Tibial nerve (tissue), 4 donors: ENCODE data around the gene C2orf92. TPM values are rescaled to one million over a fixed set of nuclear protein-coding genes. Genes with fewer than 3 reads are reported as not detected.

Source experiments
- DNase-seq, 2 donors: peaks; one replicate each; pipeline ENCODE4 v3.0.0-alpha.2; 2019; ENCODE audit warnings: low spot score in 2 of 2
- H3K27ac ChIP-seq, 4 donors: fragments of 200-600 bp; sonication (generic) in 3 of 4; one replicate each; pipeline ENCODE4 v1.5.1; 2017 to 2019; ENCODE audit warnings: mild to moderate bottlenecking in 1 of 4
- H3K27me3 ChIP-seq, 2 donors: fragments of 200-600 bp; sonication (generic) in 1 of 2; one replicate each; pipeline versions ENCODE4 v1.5.1 to v1.6.0; 2017 to 2019
- H3K36me3 ChIP-seq, 3 donors: fragments of 200-600 bp; sonication (generic); one replicate each; pipeline ENCODE4 v1.5.1; 2018 to 2019
- H3K4me1 ChIP-seq, 4 donors: fragments of 200-600 bp; sonication (generic) in 3 of 4; one replicate each; pipeline ENCODE4 v1.5.1; 2017 to 2019
- H3K4me3 ChIP-seq, 4 donors: fragments of 200-600 bp; sonication (generic) in 3 of 4; one replicate each; pipeline ENCODE4 v1.5.1; 2017 to 2019; ENCODE audit warnings: mild to moderate bottlenecking in 1 of 4, moderate library complexity in 1 of 4
- H3K9me3 ChIP-seq, 4 donors: fragments of 200-600 bp; sonication (generic) in 3 of 4; one replicate each; pipeline ENCODE4 v1.5.1; 2017 to 2019
- CTCF ChIP-seq, 5 experiments: fragments of 200-600 bp in 3 of 5; fragments of 450-650 bp in 2 of 5; sonication (generic) in 3 of 5; IDR thresholded peaks; one replicate each; pipeline ENCODE4 v1.5.1; 2016 to 2019; ENCODE audit warnings: antibody characterized with exemption in 5 of 5, mild to moderate bottlenecking in 3 of 5, moderate library complexity in 2 of 5
- EP300 ChIP-seq, 2 donors: sonication (generic); formaldehyde crosslinking; IDR thresholded peaks; one replicate each; pipeline ENCODE4 v1.6.1; 2017; ENCODE audit warnings: antibody characterized with exemption in 2 of 2, mild to moderate bottlenecking in 1 of 2
- POLR2A ChIP-seq, 2 donors: fragments of 450-650 bp; IDR thresholded peaks; one replicate each; pipeline ENCODE4 v1.6.1; 2017; ENCODE audit warnings: antibody characterized with exemption in 2 of 2, mild to moderate bottlenecking in 2 of 2, moderate library complexity in 2 of 2
- WGBS, 2 donors: methylation state at CpG; one replicate each; pipeline ENCODE4 v1.1.5; 2018; 5-methylcytosine and 5-hydroxymethylcytosine counted together
- total RNA-seq, 4 donors: library from RNA; depleted of rRNA; stranded (reverse); fragments of >200 nt; gene quantifications; one replicate each; pipeline ENCODE4 v1.1.0, GENCODE V29; 2016

Gene C2orf92
- total RNA-seq, 4 donors from 2014 or later: 4.5 to 65.1 (median 11.6) TPM

GRCh38 chr2:97712693-97713295, 43.3 kb downstream of the C2orf92 start:
- Histone ChIP-seq H3K4me3 (no peak overlapping the region), H3K9me3 (no peaks in the 10 kb centered on the region), H3K27me3 (no peaks in the 10 kb centered on the region), H3K36me3 (no peaks in the 10 kb centered on the region), H3K27ac (no peak overlapping the region), H3K4me1 (no peaks in the 10 kb centered on the region)
- 69 to 77% methylated on average over 11 of the region's 11 CpGs for WGBS, 2 donors
- no peak for DNase-seq
- TF ChIP-seq EP300 (IDR thresholded peaks at IDR 0.05) (no peak), POLR2A (IDR thresholded peaks at IDR 0.05) (no peak), CTCF (IDR thresholded peaks at IDR 0.05) (no peak)

- no peak for DNase-seq
- WGBS, 2 donors: 64% methylated on average over 9 to 11 of the region's 21 CpGs
- Histone ChIP-seq H3K27me3 (no peaks in the 10 kb centered on the region), H3K27ac (peak within 1 kb of the TSS in 1 of 4 donors; percentile 53), H3K9me3 (no peaks in the 10 kb centered on the region), H3K36me3 (no peaks in the 10 kb centered on the region), H3K4me3 (peak within 1 kb of the TSS in 1 of 4 donors; percentile 15), H3K4me1 (no peaks in the 10 kb centered on the region)
- no peak for TF ChIP-seq CTCF (IDR thresholded peaks at IDR 0.05)
- no peak for TF ChIP-seq POLR2A (IDR thresholded peaks at IDR 0.05)
- no peak for TF ChIP-seq EP300 (IDR thresholded peaks at IDR 0.05)
These were observed 44.0 kb downstream of the C2orf92 start, which contains the start of gene ZAP70 for GRCh38 chr2:97713296-97714083. ZAP70 (plus strand) TSS chr2:97713576; CDS start chr2:97724037, 10,461 bp downstream.

GRCh38 chr2:97714084-97714949, 44.8 kb downstream of the C2orf92 start:
- H3K27me3 ChIP-seq: no peaks in the 10 kb centered on the region
- no peaks in the 10 kb centered on the region for H3K9me3 ChIP-seq
- no peak for DNase-seq
- H3K36me3 ChIP-seq: no peaks in the 10 kb centered on the region
- no peak for TF ChIP-seq CTCF (IDR thresholded peaks at IDR 0.05)
- no peak for TF ChIP-seq POLR2A (IDR thresholded peaks at IDR 0.05)
- no peak for TF ChIP-seq EP300 (IDR thresholded peaks at IDR 0.05)
- 76 to 80% methylated on average over 17 of the region's 17 CpGs for WGBS, 2 donors
- peak overlapping the region in 1 of 4 donors; percentile 15 for H3K4me3 ChIP-seq
- H3K4me1 ChIP-seq: no peaks in the 10 kb centered on the region
- peak overlapping the region in 1 of 4 donors; percentile 53 for H3K27ac ChIP-seq

GRCh38 chr2:97714950-97715652, 45.6 kb downstream of the C2orf92 start:
- no peak for TF ChIP-seq EP300 (IDR thresholded peaks at IDR 0.05)
- no peak for TF ChIP-seq POLR2A (IDR thresholded peaks at IDR 0.05)
- no peak for TF ChIP-seq CTCF (IDR thresholded peaks at IDR 0.05)
- 72 to 74% methylated on average over 13 of the region's 13 CpGs for WGBS, 2 donors
- no peak overlapping the region for H3K4me3 ChIP-seq
- no peak for DNase-seq
- H3K27ac ChIP-seq: no peak overlapping the region
- H3K9me3 ChIP-seq: no peaks in the 10 kb centered on the region
- no peaks in the 10 kb centered on the region for H3K36me3 ChIP-seq
- H3K4me1 ChIP-seq: no peaks in the 10 kb centered on the region
- no peaks in the 10 kb centered on the region for H3K27me3 ChIP-seq
